Keratinocyte (primary cell): Measurements from ENCODE around the gene CAMK2G. TPM values are rescaled to one million over a fixed set of nuclear protein-coding genes. Genes with fewer than 3 reads are reported as not detected.

Experiments
- DNase-seq: peaks from one replicate; pipeline ENCODE4 v3.0.0-alpha.2; 2011; ENCODE audit warnings: low read depth, missing footprints, low spot score
- FAIRE-seq: peaks from 2 replicates; lab custom pipeline; 2011; peaks lifted over from hg19 to GRCh38; lab: Jason Lieb, UNC
- H2AFZ ChIP-seq: 2 replicates; pipeline ENCODE4 v1.6.0; 2012; ENCODE audit warnings: low read length, control low read depth, inconsistent platforms; ENCODE audit not compliant: control insufficient read depth
- H3K27ac ChIP-seq: 2 replicates; pipeline ENCODE4 v1.5.1; 2011; ENCODE audit warnings: low read length; ENCODE audit not compliant: control insufficient read depth, insufficient read depth
- H3K27me3 ChIP-seq: 3 replicates; pipeline ENCODE4 v1.6.0; 2011; ENCODE audit warnings: low read length; ENCODE audit not compliant: control insufficient read depth, insufficient read depth; ENCODE audit errors: extremely low read depth
- H3K36me3 ChIP-seq, 2 experiments: 2 replicates in 1 of 2; 3 replicates in 1 of 2; pipeline ENCODE4 v1.5.1; 2011; ENCODE audit warnings: low read length in 2 of 2, mild to moderate bottlenecking in 1 of 2; ENCODE audit not compliant: control insufficient read depth in 2 of 2, insufficient read depth in 2 of 2; ENCODE audit errors: extremely low read depth in 1 of 2
- H3K4me1 ChIP-seq: 3 replicates; pipeline ENCODE4 v1.5.1; 2011; ENCODE audit warnings: low read length; ENCODE audit not compliant: control insufficient read depth, insufficient read depth; ENCODE audit errors: extremely low read depth
- H3K4me2 ChIP-seq: 3 replicates; pipeline ENCODE4 v1.6.0; 2011; ENCODE audit warnings: low read depth, low read length; ENCODE audit not compliant: control insufficient read depth, insufficient read depth; ENCODE audit errors: extremely low read depth
- H3K4me3 ChIP-seq, 3 experiments: fragments of 200-600 bp in 1 of 3; sonication (generic) in 1 of 3; 2 replicates in 2 of 3; 3 replicates in 1 of 3; pipeline ENCODE4 v1.5.1; 2011 to 2016; ENCODE audit warnings: low read length in 3 of 3, mild to moderate bottlenecking in 3 of 3, control low read depth in 2 of 3, inconsistent platforms in 1 of 3, low read depth in 1 of 3, mixed read lengths in 1 of 3, mixed run types in 1 of 3, moderate library complexity in 1 of 3; ENCODE audit not compliant: control insufficient read depth in 2 of 3, insufficient read depth in 2 of 3; ENCODE audit errors: extremely low read depth in 1 of 3
- H3K79me2 ChIP-seq: 2 replicates; pipeline ENCODE4 v1.6.0; 2012; ENCODE audit warnings: low read length; ENCODE audit not compliant: control insufficient read depth, insufficient read depth
- H3K9ac ChIP-seq: 3 replicates; pipeline ENCODE4 v1.6.0; 2011; ENCODE audit warnings: low read length; ENCODE audit not compliant: control insufficient read depth, insufficient read depth; ENCODE audit errors: extremely low read depth
- H3K9me1 ChIP-seq: 3 replicates; pipeline ENCODE4 v1.6.0; 2011; ENCODE audit warnings: low read length; ENCODE audit not compliant: control insufficient read depth, insufficient read depth; ENCODE audit errors: extremely low read depth
- H3K9me3 ChIP-seq: 2 replicates; pipeline ENCODE4 v1.5.1; 2012; ENCODE audit warnings: low read depth, low read length; ENCODE audit not compliant: control insufficient read depth
- H4K20me1 ChIP-seq: 3 replicates; pipeline ENCODE4 v1.6.0; 2011; ENCODE audit warnings: low read length; ENCODE audit not compliant: control insufficient read depth, insufficient read depth; ENCODE audit errors: extremely low read depth
- CTCF ChIP-seq, 3 experiments: IDR thresholded peaks in 1 of 3; conservative IDR thresholded peaks in 1 of 3; optimal IDR thresholded peaks in 1 of 3; 2 replicates in 2 of 3; 3 replicates in 1 of 3; pipeline versions ENCODE3 to v1.5.1; 2011; ENCODE audit warnings: low read length in 3 of 3, mild to moderate bottlenecking in 3 of 3, moderate library complexity in 2 of 3, control low read depth in 1 of 3, inconsistent platforms in 1 of 3; ENCODE audit not compliant: insufficient read depth in 2 of 3; ENCODE audit errors: extremely low read depth in 1 of 3
- EZH2 ChIP-seq: IDR thresholded peaks from one replicate; pipeline ENCODE4 v1.6.1; 2012; ENCODE audit warnings: inconsistent platforms, mild to moderate bottlenecking, low read length, moderate library complexity
- dilution Hi-C: fragments of 300-500 bp; cut with MboI; formaldehyde crosslinking; loops from one replicate; pipeline ENCODE4 v1.7.0; 2020; ENCODE audit warnings: low sequenced_read_pairs; ENCODE audit not compliant: extremely low pct_ligation_motif_present
- polyA plus RNA-seq, 5 experiments: library from polyadenylated mRNA; depleted of rRNA in 3 of 5; stranded (reverse) in 3 of 5; stranded (forward) in 1 of 5; unstranded in 1 of 5; fragments of >200 nt; gene quantifications; 1 replicate in 1 of 5; 2 replicates in 3 of 5; 3 replicates in 1 of 5; pipeline versions ENCODE4 v1.2.1 to v1.2.3, GENCODE V29; 2011 to 2012; ENCODE audit warnings: missing spikeins in 2 of 5, low read depth in 1 of 5, low replicate concordance in 1 of 5

Gene CAMK2G
- polyA plus RNA-seq, 1 donor (not counting 4 experiments of a cell fraction or from before 2014, with no cell fraction given): 17.6 TPM

- Histone ChIP-seq H3K79me2 (no peaks in the 10 kb centered on the region), H3K27ac (no peak overlapping the region), H3K4me3 (no peak overlapping the region), H3K9me3 (no peaks in the 10 kb centered on the region), H3K27me3 (no peaks in the 10 kb centered on the region), H3K4me2 (no peak overlapping the region), H2AFZ (no peak overlapping the region), H3K9me1 (no peaks in the 10 kb centered on the region), H3K4me1 (peaks cover 8% of the 10 kb centered on the region), H4K20me1 (peaks cover 3% of the 10 kb centered on the region), H3K9ac (no peak overlapping the region), H3K36me3 (peaks cover 30 to 36% of the 10 kb centered on the region in 2 experiments)
- DNase-seq: no peak
- TF ChIP-seq CTCF (optimal IDR thresholded peaks at IDR 0.05 in 1 of 3, IDR thresholded peaks at IDR 0.05 in 1 of 3, conservative IDR thresholded peaks at IDR 0.05 in 1 of 3; ENCODE audit: extremely low read depth in 1 of 3, insufficient read depth in 2 of 3, low read length in 3 of 3) (no peak), EZH2 (no peak)
- dilution Hi-C loops: no loop called here
- FAIRE-seq: no peak
These were observed 31.1 kb downstream of the CAMK2G start for GRCh38 chr10:73843261-73843660.

- Histone ChIP-seq H3K4me2 (no peak overlapping the region), H3K4me1 (peaks cover 8% of the 10 kb centered on the region), H3K9me3 (no peaks in the 10 kb centered on the region), H3K4me3 (no peak overlapping the region), H3K27ac (no peak overlapping the region), H2AFZ (no peak overlapping the region), H3K36me3 (peaks cover 23 to 29% of the 10 kb centered on the region in 2 experiments), H3K27me3 (no peaks in the 10 kb centered on the region), H3K79me2 (no peaks in the 10 kb centered on the region), H3K9me1 (no peaks in the 10 kb centered on the region), H3K9ac (no peak overlapping the region), H4K20me1 (peaks cover 3% of the 10 kb centered on the region)
- dilution Hi-C loops: no loop called here
- no peak for FAIRE-seq
- no peak for DNase-seq
- TF ChIP-seq EZH2 (no peak), CTCF (optimal IDR thresholded peaks at IDR 0.05 in 1 of 3, IDR thresholded peaks at IDR 0.05 in 1 of 3, conservative IDR thresholded peaks at IDR 0.05 in 1 of 3; ENCODE audit: extremely low read depth in 1 of 3, insufficient read depth in 2 of 3, low read length in 3 of 3) (no peak)
These were observed 32.0 kb downstream of the CAMK2G start for GRCh38 chr10:73842349-73842748.
